ENCODE data around the gene MMS22L.

GRCh38 chr6:97109444-97109843 is 173.6 kb downstream of the MMS22L start:
- TF ChIP-seq CTCF (IDR thresholded peaks at IDR 0.05) (no peak), POLR2AphosphoS5 (IDR thresholded peaks at IDR 0.05; ENCODE audit: insufficient read depth in 1 of 2, low read depth in 1 of 2) (no peak)

Measured in vagina (tissue), 2 donors.